ENCODE data around the gene CUBN.

GRCh38 chr10:16919121-16919982, 210.3 kb downstream of the CUBN start:
- no peak for TF ChIP-seq CTCF (IDR thresholded peaks at IDR 0.05)
- no peak for TF ChIP-seq MYC (IDR thresholded peaks at IDR 0.05; ENCODE audit: borderline replicate concordance, low read length)
- TF ChIP-seq RAD21 (conservative IDR thresholded peaks at IDR 0.05 in 1 of 2, IDR thresholded peaks at IDR 0.05 in 1 of 2) = no peak
- no peak for TF ChIP-seq ESRRA (IDR thresholded peaks at IDR 0.05; ENCODE audit: borderline replicate concordance, low read length)
